ENCODE measurements around the gene KCNQ1.

Gene KCNQ1

DNA sequence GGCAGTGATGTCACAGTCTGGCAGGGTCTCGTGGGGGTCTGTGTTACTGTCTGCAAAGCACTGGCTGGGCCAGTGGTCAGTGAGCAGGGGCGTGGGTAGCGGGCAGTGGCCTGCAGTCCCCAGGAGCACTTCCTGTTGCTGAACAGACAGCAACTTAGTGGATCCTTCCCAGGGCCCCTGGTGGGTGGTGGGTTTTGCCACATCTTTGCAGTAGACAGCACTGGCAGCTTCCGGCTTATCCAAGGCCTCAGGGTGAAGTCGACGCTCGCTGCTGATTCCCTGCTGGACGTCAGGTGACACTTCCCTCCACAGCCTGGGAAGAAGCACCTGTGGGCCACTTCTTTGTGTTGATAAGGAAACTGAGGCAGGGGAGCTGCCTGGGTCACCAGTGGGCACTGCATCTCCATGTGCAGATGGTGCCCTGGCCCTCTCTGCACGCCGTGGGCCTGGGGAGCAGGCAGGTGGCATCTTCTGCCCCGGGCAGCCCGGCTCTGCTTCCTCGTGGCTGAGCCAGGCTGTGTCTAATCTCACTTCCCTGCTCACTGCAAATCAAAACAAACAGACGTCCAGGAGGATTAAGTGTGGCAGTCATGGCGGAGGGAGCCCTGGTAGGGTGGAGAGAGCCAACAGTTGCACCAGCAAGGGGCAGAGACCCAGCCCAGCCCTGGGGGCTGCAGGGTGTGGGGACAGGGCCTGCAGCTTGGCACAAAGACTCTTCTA is 79.8 kb downstream of the KCNQ1 start:
- DNase-seq = no peak

DNA sequence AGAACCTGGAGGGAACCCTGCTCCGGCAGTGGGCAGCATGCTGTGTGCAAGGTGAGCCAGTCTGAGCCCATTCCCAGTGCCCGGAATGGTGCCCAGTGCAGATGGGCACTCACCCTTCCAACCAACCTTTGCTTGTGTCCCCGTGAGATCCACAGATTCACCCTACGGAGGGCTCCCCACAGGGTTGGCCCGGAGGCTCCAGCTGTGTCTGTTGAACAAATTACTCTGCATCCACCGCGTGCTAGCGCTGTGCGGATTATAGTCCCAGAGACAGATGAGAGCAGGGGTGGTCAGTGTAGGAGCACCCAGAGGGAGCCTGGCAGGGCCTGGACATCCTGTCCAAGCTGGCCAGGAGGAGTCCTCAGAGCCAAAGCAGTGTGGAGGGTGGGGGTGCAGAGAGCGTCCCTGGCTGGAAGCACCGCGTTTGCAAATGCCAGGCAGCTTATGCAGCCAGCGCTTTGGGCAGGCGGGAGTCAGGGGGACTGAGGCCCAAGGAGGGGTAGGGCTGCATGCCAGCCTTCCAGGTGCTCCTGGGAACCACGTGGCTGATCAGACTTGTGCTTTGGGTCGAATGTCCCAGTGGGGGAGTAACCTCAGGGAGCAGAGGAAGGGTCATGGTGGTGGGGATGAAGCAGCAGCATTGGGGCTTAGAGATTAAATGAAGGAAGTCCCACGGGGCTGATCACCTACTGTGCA is 80.5 kb downstream of the KCNQ1 start:
- DNase-seq = no peak

GRCh38 chr11:2525941-2526807 is 81.4 kb downstream of the KCNQ1 start:
- DNase-seq = no peak

DNA sequence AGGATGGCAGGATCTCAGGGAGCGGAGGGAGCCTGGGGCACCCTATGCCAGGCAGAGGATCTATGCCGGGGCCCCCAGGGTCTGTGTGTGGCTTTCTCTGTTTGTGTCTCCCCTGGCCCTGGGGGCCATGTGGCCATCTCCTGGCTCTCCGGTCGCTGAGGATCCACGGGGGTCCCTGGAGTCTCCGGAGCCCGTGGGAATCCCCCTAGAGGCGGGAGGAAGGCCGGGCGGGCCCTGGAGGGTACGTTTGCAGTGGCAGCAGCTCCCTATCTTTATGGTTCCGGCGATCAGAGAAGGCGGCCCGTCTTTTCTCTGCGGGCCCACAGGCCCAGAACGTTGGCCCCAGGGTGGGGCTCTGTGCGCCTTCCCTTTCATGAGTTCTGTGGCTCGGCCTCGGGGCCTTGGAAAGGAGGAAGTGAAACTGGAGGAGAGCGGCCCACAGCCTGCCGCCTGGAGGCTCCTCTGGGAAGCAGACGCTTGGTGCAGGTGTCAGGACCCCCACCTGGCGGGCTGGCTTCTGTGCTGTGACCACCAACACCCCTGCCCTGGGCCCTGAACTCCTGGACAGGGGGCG is 82.1 kb downstream of the KCNQ1 start:
- DNase-seq = peak; percentile 28

DNA sequence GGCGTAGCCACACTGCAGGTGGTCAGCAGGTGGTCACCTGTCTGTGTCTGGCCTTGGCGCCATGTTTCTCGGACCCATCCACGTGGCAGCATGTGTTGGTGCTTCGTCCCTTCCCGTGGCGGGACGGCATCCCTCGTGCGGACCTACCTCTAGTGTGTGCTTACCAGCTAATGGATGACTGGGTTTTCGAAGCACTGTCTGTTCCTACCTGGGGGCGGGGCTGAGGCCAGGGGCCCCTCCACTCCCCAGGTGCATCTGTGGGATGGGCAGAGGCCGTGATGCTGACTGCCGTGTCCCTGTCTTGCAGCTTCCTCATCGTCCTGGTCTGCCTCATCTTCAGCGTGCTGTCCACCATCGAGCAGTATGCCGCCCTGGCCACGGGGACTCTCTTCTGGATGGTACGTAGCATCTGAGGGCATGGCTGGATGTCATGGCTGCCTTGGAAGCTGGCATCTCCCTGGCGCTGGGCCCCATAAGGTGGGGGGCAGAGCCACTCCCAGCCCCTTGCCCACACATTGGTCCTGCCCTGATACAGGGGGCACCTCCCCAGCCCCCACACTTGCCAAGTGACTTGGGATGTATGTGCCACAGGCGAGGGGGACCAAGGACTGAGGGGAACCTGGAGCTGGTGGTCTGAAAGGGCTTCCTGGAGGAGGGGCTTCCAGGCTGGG is 82.9 kb downstream of the KCNQ1 start:
- no peak for DNase-seq

DNA sequence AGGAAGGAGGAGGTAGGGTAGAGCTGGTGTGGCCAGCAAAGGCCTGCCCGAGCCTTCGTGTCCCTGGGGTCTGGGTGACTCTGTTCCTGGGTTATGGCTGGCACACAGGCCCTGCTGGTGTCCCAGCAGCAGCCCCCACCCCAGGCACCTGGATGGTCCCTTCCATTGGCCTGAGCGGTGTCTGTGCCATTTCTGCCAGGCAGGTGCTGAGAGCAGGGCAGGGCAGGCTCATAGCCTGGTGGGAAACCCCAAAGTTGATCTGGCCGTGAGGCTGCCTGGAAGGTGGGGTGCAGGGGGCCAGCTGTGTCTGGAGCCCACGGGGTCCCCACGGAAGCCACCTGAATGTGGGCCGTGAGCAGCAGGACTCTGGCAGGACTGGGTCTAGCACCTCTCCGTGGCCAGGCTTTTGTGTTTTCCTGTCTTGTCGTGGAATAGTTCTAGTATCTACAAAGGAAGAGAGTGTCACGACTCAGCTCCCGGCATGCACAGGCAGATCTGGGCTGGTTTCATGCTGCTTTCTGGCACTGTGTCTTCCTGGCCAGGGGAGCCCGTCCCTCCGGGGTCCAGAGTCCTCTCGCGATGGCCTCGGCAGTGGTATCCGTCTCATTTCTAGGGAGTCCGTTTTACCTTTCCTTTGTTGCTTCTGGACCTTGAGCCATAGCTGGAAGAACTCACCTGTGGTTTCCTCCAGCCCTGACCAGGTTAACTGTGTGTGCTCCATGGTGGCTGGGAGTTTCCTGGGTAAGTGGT is 83.7 kb downstream of the KCNQ1 start:
- DNase-seq = no peak

DNA sequence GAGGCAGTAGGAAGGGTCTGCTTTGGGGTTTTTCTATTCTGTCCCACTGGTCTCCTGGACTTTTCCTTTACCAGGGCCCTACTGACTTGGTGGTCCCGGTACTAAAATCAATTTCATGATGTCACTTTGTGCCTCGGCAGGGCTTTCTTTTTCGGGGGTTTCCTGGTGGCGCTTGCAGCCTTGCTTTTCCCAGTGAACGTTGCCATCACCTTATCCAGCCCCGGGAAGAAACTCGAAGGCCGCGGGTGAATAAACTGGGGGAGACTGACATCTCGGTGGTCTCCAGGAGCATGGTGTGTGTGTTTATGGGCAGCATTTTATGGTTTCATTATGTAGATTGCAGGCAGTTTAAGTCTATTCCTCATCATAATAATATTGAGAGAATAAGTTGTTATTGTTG is 84.4 kb downstream of the KCNQ1 start:
- no peak for DNase-seq

DNA sequence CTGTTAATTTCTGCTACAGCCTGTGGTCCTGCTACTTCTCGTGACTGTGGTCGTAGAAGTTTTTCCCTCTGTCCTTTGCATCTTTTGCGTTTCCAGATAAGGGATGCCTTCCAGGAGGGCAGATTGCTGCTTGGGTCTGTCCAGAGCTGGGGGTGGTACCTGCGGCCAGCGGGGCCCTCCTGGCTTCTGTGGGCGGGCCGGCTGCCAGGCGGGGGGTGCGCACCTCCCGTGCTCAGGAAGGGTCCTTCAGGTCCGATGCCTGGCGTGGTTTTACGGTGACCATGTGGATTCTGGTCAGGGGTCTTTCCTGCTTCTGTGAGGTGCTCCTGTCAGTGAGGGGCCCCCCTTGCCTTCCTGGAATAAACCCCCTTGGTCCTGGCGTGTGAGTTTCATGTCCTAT is 84.8 kb downstream of the KCNQ1 start:
- no peak for DNase-seq

GRCh38 chr11:2530131-2530854 is 85.5 kb downstream of the KCNQ1 start:
- no peak for DNase-seq

DNA sequence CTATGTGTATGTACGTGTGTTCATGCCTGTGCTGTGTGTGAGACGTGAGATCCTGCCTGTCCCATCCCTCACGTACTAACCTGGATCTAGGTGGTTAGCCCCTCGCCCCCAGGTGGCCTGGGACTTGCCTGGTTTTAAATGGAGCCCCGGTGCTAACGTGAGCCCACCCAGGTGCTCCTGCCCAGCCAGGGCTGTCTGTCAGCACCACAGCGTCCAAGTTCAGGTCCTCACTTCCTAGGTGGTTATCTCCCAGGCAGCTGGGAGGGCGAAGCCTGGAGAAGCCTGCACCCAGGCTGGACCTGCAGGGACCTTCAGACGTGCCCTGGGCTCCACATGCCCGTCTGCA is 86.0 kb downstream of the KCNQ1 start:
- no peak for DNase-seq

GRCh38 chr11:2531277-2531986 is 86.6 kb downstream of the KCNQ1 start:
- peak; percentile 64 for DNase-seq

- DNase-seq = no peak
Measured at GRCh38 chr11:2531987-2532703, 87.3 kb downstream of the KCNQ1 start.

DNA sequence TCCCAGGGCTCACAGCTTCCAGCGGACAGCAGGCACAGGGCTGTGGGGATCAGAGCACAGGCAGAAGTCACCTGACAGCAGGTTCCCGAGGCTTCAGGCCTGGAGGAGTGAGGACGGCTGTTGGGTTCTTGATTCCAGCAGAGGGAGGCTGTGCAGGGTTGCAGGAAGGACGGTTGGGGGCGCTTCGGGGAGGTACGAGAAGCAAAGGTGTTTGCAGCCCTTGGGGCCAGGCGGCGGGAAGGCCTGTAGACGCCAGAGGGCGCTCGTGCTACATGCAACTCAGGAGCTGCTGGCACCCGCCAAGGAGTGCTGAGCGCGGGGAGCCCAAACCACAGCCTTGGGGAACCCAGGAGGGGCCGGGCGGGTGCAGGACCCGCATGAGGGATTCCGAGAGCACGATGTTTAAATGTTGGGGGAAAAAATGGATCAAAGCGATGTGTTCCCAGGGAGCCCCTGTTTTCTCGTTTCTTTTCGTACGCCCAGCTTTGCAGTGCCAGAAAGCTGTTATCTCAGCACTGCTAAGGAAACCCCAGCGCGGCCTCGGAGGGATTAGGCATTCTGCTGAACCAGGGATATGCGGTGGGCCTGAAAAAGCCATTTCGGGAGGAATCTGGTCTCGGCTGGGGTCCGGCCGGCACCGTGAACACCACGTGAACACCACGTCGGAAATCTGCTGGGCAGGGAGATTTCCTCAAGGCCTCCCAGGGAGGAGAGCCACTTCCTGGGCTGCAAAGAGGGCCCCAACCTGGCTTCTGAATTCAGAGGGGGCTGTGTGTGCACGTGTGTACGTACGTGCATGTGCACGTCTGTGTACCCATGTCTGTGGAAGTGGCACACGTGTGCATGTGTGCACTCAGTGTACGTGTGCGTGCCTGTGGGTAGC is 88.1 kb downstream of the KCNQ1 start:
- peak; percentile 91 for DNase-seq

GRCh38 chr11:2533587-2534133 is 88.9 kb downstream of the KCNQ1 start:
- peak; percentile 19 for DNase-seq

- DNase-seq = no peak
Measured at GRCh38 chr11:2534134-2534956, 89.5 kb downstream of the KCNQ1 start.

DNA sequence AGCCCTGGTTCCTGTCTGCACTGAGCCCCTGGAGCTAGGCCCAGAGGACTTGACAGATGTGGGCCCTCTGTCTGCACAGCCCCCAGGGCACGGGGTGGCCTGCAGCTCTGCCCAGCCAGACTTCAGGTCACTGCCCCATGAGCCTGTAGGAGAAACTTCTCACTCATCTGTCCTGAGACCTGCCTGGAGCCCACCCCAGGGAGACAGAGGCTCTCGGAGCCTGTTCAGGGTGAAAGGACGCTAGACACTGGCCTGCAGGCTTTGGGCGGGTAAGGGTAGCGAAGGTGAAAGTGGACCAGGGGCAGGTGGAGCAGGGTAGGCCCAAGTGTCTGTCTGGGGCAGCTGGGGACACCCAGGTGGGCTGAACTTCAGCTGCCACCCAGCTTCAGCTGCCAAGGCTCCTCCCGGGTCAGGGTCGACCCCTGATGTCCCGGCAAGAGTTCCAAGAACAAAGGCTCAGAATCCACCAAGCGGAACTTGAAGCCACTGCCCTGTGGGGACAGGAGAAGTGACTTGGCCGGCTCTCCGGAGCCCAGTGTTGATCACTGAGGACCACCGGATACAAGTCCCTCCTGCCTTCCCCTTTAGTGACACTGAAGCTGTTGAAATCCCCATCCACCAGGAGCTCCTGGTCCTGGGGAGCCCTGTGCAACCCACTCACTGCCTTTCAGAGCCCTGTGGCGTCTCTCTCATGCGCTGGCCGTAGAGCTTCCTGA is 90.3 kb downstream of the KCNQ1 start:
- no peak for DNase-seq
